Keratinocyte (primary cell): Measurements from ENCODE around the gene CYP2B6. TPM values are rescaled to one million over a fixed set of nuclear protein-coding genes. Genes with fewer than 3 reads are reported as not detected.

ENCODE experiments used
- DNase-seq: peaks from one replicate; pipeline ENCODE4 v3.0.0-alpha.2; 2011; ENCODE audit warnings: low read depth, missing footprints, low spot score
- FAIRE-seq: peaks from 2 replicates; lab custom pipeline; 2011; peaks lifted over from hg19 to GRCh38; lab: Jason Lieb, UNC
- H2AFZ ChIP-seq: 2 replicates; pipeline ENCODE4 v1.6.0; 2012; ENCODE audit warnings: low read length, control low read depth, inconsistent platforms; ENCODE audit not compliant: control insufficient read depth
- H3K27ac ChIP-seq: 2 replicates; pipeline ENCODE4 v1.5.1; 2011; ENCODE audit warnings: low read length; ENCODE audit not compliant: control insufficient read depth, insufficient read depth
- H3K27me3 ChIP-seq: 3 replicates; pipeline ENCODE4 v1.6.0; 2011; ENCODE audit warnings: low read length; ENCODE audit not compliant: control insufficient read depth, insufficient read depth; ENCODE audit errors: extremely low read depth
- H3K36me3 ChIP-seq, 2 experiments: 2 replicates in 1 of 2; 3 replicates in 1 of 2; pipeline ENCODE4 v1.5.1; 2011; ENCODE audit warnings: low read length in 2 of 2, mild to moderate bottlenecking in 1 of 2; ENCODE audit not compliant: control insufficient read depth in 2 of 2, insufficient read depth in 2 of 2; ENCODE audit errors: extremely low read depth in 1 of 2
- H3K4me1 ChIP-seq: 3 replicates; pipeline ENCODE4 v1.5.1; 2011; ENCODE audit warnings: low read length; ENCODE audit not compliant: control insufficient read depth, insufficient read depth; ENCODE audit errors: extremely low read depth
- H3K4me2 ChIP-seq: 3 replicates; pipeline ENCODE4 v1.6.0; 2011; ENCODE audit warnings: low read depth, low read length; ENCODE audit not compliant: control insufficient read depth, insufficient read depth; ENCODE audit errors: extremely low read depth
- H3K4me3 ChIP-seq, 3 experiments: fragments of 200-600 bp in 1 of 3; sonication (generic) in 1 of 3; 2 replicates in 2 of 3; 3 replicates in 1 of 3; pipeline ENCODE4 v1.5.1; 2011 to 2016; ENCODE audit warnings: low read length in 3 of 3, mild to moderate bottlenecking in 3 of 3, control low read depth in 2 of 3, inconsistent platforms in 1 of 3, low read depth in 1 of 3, mixed read lengths in 1 of 3, mixed run types in 1 of 3, moderate library complexity in 1 of 3; ENCODE audit not compliant: control insufficient read depth in 2 of 3, insufficient read depth in 2 of 3; ENCODE audit errors: extremely low read depth in 1 of 3
- H3K79me2 ChIP-seq: 2 replicates; pipeline ENCODE4 v1.6.0; 2012; ENCODE audit warnings: low read length; ENCODE audit not compliant: control insufficient read depth, insufficient read depth
- H3K9ac ChIP-seq: 3 replicates; pipeline ENCODE4 v1.6.0; 2011; ENCODE audit warnings: low read length; ENCODE audit not compliant: control insufficient read depth, insufficient read depth; ENCODE audit errors: extremely low read depth
- H3K9me1 ChIP-seq: 3 replicates; pipeline ENCODE4 v1.6.0; 2011; ENCODE audit warnings: low read length; ENCODE audit not compliant: control insufficient read depth, insufficient read depth; ENCODE audit errors: extremely low read depth
- H3K9me3 ChIP-seq: 2 replicates; pipeline ENCODE4 v1.5.1; 2012; ENCODE audit warnings: low read depth, low read length; ENCODE audit not compliant: control insufficient read depth
- H4K20me1 ChIP-seq: 3 replicates; pipeline ENCODE4 v1.6.0; 2011; ENCODE audit warnings: low read length; ENCODE audit not compliant: control insufficient read depth, insufficient read depth; ENCODE audit errors: extremely low read depth
- EZH2 ChIP-seq: IDR thresholded peaks from one replicate; pipeline ENCODE4 v1.6.1; 2012; ENCODE audit warnings: inconsistent platforms, mild to moderate bottlenecking, low read length, moderate library complexity
- dilution Hi-C: fragments of 300-500 bp; cut with MboI; formaldehyde crosslinking; loops from one replicate; pipeline ENCODE4 v1.7.0; 2020; ENCODE audit warnings: low sequenced_read_pairs; ENCODE audit not compliant: extremely low pct_ligation_motif_present
- polyA minus RNA-seq, 3 experiments: library from RNA; depleted of rRNA, polyadenylated mRNA; stranded (reverse); fragments of >200 nt; gene quantifications; 1 replicate in 1 of 3; 2 replicates in 1 of 3; 3 replicates in 1 of 3; pipeline ENCODE4 v1.2.3, GENCODE V29; 2011
- polyA plus RNA-seq, 5 experiments: library from polyadenylated mRNA; depleted of rRNA in 3 of 5; stranded (reverse) in 3 of 5; stranded (forward) in 1 of 5; unstranded in 1 of 5; fragments of >200 nt; gene quantifications; 1 replicate in 1 of 5; 2 replicates in 3 of 5; 3 replicates in 1 of 5; pipeline versions ENCODE4 v1.2.1 to v1.2.3, GENCODE V29; 2011 to 2012; ENCODE audit warnings: missing spikeins in 2 of 5, low read depth in 1 of 5, low replicate concordance in 1 of 5
- TF ChIP-seq, protein P1 (sequence below), 3 experiments: IDR thresholded peaks in 1 of 3; conservative IDR thresholded peaks in 1 of 3; optimal IDR thresholded peaks in 1 of 3; 2 replicates in 2 of 3; 3 replicates in 1 of 3; pipeline versions ENCODE3 to v1.5.1; 2011; ENCODE audit warnings: low read length in 3 of 3, mild to moderate bottlenecking in 3 of 3, moderate library complexity in 2 of 3, control low read depth in 1 of 3, inconsistent platforms in 1 of 3; ENCODE audit not compliant: insufficient read depth in 2 of 3; ENCODE audit errors: extremely low read depth in 1 of 3

The CYP2B6 gene
- polyA plus RNA-seq: not detected in 3 replicates
- not detected for polyA plus RNA-seq (2011; ENCODE audit: low read depth)
- polyA plus RNA-seq (2011; cell fraction: cytosol; rRNA removed): not detected in 2 replicates
- not detected in 2 replicates for polyA plus RNA-seq (2011; cell fraction: nucleus; rRNA removed)
- not detected in 2 replicates for polyA plus RNA-seq (2012; ENCODE audit: low replicate concordance)
- polyA minus RNA-seq: not detected in 3 replicates
- polyA minus RNA-seq (2011; cell fraction: cytosol; rRNA and poly(A)+ RNA removed): not detected
- not detected in 2 replicates for polyA minus RNA-seq (2011; cell fraction: nucleus; rRNA and poly(A)+ RNA removed)

GRCh38 chr19:40990972-40991381 is at the start of gene CYP2B6:
Gene CYP2B6, plus strand, starts transcription at chr19:40991282. Its CDS starts 24 bp downstream, at chr19:40991306.
- Histone ChIP-seq H3K4me3 (no peak within 1 kb of the TSS), H3K9ac (no peak within 1 kb of the TSS), H3K27ac (no peak within 1 kb of the TSS), H3K27me3 (no peaks in the 10 kb centered on the region), H3K4me1 (no peaks in the 10 kb centered on the region), H3K9me1 (no peaks in the 10 kb centered on the region), H2AFZ (no peak within 1 kb of the TSS), H4K20me1 (no peaks in the 10 kb centered on the region), H3K36me3 (no peaks in the 10 kb centered on the region), H3K9me3 (no peaks in the 10 kb centered on the region), H3K79me2 (no peaks in the 10 kb centered on the region), H3K4me2 (no peak within 1 kb of the TSS)
- dilution Hi-C loops: no loop called here
- DNase-seq: no peak
- TF ChIP-seq EZH2: no peak
- TF ChIP-seq, protein P1, sequence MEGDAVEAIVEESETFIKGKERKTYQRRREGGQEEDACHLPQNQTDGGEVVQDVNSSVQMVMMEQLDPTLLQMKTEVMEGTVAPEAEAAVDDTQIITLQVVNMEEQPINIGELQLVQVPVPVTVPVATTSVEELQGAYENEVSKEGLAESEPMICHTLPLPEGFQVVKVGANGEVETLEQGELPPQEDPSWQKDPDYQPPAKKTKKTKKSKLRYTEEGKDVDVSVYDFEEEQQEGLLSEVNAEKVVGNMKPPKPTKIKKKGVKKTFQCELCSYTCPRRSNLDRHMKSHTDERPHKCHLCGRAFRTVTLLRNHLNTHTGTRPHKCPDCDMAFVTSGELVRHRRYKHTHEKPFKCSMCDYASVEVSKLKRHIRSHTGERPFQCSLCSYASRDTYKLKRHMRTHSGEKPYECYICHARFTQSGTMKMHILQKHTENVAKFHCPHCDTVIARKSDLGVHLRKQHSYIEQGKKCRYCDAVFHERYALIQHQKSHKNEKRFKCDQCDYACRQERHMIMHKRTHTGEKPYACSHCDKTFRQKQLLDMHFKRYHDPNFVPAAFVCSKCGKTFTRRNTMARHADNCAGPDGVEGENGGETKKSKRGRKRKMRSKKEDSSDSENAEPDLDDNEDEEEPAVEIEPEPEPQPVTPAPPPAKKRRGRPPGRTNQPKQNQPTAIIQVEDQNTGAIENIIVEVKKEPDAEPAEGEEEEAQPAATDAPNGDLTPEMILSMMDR (optimal IDR thresholded peaks at IDR 0.05 in 1 of 3, IDR thresholded peaks at IDR 0.05 in 1 of 3, conservative IDR thresholded peaks at IDR 0.05 in 1 of 3; ENCODE audit: extremely low read depth in 1 of 3, insufficient read depth in 2 of 3, low read length in 3 of 3): no peak
- no peak for FAIRE-seq

- Histone ChIP-seq H3K4me1 (no peaks in the 10 kb centered on the region), H3K9me3 (no peaks in the 10 kb centered on the region), H3K27me3 (no peaks in the 10 kb centered on the region), H3K4me2 (no peak overlapping the region), H3K9ac (no peak overlapping the region), H2AFZ (no peak overlapping the region), H4K20me1 (no peaks in the 10 kb centered on the region), H3K27ac (no peak overlapping the region), H3K4me3 (no peak overlapping the region), H3K9me1 (no peaks in the 10 kb centered on the region), H3K36me3 (no peaks in the 10 kb centered on the region), H3K79me2 (no peaks in the 10 kb centered on the region)
- FAIRE-seq (no peak), DNase-seq (no peak)
- dilution Hi-C loops: no loop called here
- TF ChIP-seq, protein P1 (optimal IDR thresholded peaks at IDR 0.05 in 1 of 3, IDR thresholded peaks at IDR 0.05 in 1 of 3, conservative IDR thresholded peaks at IDR 0.05 in 1 of 3; ENCODE audit: extremely low read depth in 1 of 3, insufficient read depth in 2 of 3, low read length in 3 of 3): no peak
- TF ChIP-seq EZH2: no peak
Measured at GRCh38 chr19:40941481-40942219, 49.4 kb upstream of the CYP2B6 start.
